Measurements from ENCODE around the gene CAPN10.

CAPN10 gene

DNA sequence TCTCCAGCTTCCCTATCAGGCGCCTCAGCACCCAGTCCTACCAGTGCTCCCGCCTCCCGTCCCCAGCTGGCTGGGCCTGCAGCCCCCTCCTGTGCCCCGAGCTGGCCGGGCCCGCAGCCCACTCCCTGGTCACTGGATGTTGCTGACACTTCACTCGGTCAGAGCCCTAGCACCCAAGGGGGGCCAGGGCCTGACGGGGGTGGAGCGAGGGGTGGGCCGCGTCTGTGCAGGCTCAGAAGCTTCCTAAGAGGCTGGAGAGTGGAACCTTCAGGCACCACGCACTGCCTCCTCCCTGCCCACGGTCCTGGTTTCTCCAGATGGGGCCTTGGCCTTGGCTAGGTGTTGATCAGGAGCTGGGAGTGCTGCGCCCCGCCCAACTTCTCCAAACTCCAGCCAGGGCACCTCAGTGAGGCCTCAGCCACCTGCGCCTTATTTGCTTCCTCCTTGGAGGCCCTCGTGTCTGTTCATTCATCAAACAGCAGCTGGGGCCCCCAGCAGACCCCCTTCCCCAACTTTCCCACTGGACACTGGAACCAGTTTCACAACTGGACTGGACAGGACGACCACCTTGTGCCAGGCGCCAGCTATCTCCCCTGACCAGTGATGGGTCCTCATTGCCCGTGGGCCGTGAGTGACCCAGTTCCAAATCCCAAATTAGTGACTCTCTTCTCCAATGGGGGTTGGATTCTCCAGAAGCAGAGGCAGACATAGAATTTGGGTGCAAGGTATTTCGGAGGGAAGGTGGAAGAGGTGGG is 16.7 kb downstream of the CAPN10 start:
- no peak overlapping the region for H2AFZ ChIP-seq (ENCODE audit: low read depth, low read length, severe bottlenecking)
- TF ChIP-seq EZH2phosphoT487 (conservative IDR thresholded peaks at IDR 0.05; ENCODE audit: low read length) = no peak
- H3K27ac ChIP-seq (ENCODE audit: low read depth, low read length) = no peak overlapping the region
- no peaks in the 10 kb centered on the region for H3K79me2 ChIP-seq (ENCODE audit: insufficient read depth, low read length)
- no peaks in the 10 kb centered on the region for H3K27me3 ChIP-seq (ENCODE audit: low read length)
- no peaks in the 10 kb centered on the region for H3K9me3 ChIP-seq (ENCODE audit: insufficient read depth, low read length)
- no peak overlapping the region for H3K4me3 ChIP-seq (ENCODE audit: insufficient read depth, low read length, poor library complexity, severe bottlenecking)
- no peaks in the 10 kb centered on the region for H3F3A ChIP-seq (ENCODE audit: insufficient read depth)
- H3K4me2 ChIP-seq (ENCODE audit: low read depth, low read length, poor library complexity, severe bottlenecking) = no peak overlapping the region
- no peaks in the 10 kb centered on the region for H4K20me1 ChIP-seq (ENCODE audit: low read depth, low read length)
- H3K9me2 ChIP-seq (replicated peaks; ENCODE audit: insufficient read depth, low read length) = no peaks in the 10 kb centered on the region
- no peaks in the 10 kb centered on the region for H3K36me3 ChIP-seq (ENCODE audit: low read length)
- H3K9ac ChIP-seq (ENCODE audit: low read length) = no peak overlapping the region

DNA sequence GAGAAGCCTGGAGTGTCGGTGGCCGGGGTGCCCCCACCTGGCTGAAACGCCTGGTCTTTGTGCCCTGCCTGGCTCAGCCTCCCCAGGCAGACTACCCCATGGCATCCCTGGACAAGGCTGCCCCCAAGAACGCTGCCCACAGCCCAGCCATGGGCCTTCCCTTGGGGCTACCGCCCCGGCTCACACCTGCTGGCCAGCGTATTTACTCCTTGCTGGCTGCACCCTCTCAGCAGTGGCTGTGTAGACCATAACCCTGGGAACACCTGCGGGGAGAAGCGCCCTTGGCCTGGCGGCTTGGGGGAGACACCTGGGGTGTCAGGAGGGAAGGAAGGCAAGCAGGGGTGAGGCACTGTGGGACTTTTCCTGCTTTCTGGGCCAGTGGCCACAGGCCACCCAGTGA is 17.3 kb downstream of the CAPN10 start:
- no peaks in the 10 kb centered on the region for H3K9me3 ChIP-seq (ENCODE audit: insufficient read depth, low read length)
- H3K79me2 ChIP-seq (ENCODE audit: insufficient read depth, low read length) = no peaks in the 10 kb centered on the region
- H3F3A ChIP-seq (ENCODE audit: insufficient read depth) = no peaks in the 10 kb centered on the region
- no peaks in the 10 kb centered on the region for H3K9me2 ChIP-seq (replicated peaks; ENCODE audit: insufficient read depth, low read length)
- H3K36me3 ChIP-seq (ENCODE audit: low read length) = no peaks in the 10 kb centered on the region
- H3K27me3 ChIP-seq (ENCODE audit: low read length) = no peaks in the 10 kb centered on the region
- H2AFZ ChIP-seq (ENCODE audit: low read depth, low read length, severe bottlenecking) = no peak overlapping the region
- H4K20me1 ChIP-seq (ENCODE audit: low read depth, low read length) = no peaks in the 10 kb centered on the region
- no peak overlapping the region for H3K4me3 ChIP-seq (ENCODE audit: insufficient read depth, low read length, poor library complexity, severe bottlenecking)
- no peak overlapping the region for H3K4me2 ChIP-seq (ENCODE audit: low read depth, low read length, poor library complexity, severe bottlenecking)
- TF ChIP-seq, protein P1, sequence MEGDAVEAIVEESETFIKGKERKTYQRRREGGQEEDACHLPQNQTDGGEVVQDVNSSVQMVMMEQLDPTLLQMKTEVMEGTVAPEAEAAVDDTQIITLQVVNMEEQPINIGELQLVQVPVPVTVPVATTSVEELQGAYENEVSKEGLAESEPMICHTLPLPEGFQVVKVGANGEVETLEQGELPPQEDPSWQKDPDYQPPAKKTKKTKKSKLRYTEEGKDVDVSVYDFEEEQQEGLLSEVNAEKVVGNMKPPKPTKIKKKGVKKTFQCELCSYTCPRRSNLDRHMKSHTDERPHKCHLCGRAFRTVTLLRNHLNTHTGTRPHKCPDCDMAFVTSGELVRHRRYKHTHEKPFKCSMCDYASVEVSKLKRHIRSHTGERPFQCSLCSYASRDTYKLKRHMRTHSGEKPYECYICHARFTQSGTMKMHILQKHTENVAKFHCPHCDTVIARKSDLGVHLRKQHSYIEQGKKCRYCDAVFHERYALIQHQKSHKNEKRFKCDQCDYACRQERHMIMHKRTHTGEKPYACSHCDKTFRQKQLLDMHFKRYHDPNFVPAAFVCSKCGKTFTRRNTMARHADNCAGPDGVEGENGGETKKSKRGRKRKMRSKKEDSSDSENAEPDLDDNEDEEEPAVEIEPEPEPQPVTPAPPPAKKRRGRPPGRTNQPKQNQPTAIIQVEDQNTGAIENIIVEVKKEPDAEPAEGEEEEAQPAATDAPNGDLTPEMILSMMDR (IDR thresholded peaks at IDR 0.05; ENCODE audit: insufficient read depth, low read length, poor library complexity, severe bottlenecking) = no peak
- TF ChIP-seq EZH2phosphoT487 (conservative IDR thresholded peaks at IDR 0.05; ENCODE audit: low read length) = no peak
- H3K27ac ChIP-seq (ENCODE audit: low read depth, low read length) = no peak overlapping the region
- no peak overlapping the region for H3K9ac ChIP-seq (ENCODE audit: low read length)

DNA sequence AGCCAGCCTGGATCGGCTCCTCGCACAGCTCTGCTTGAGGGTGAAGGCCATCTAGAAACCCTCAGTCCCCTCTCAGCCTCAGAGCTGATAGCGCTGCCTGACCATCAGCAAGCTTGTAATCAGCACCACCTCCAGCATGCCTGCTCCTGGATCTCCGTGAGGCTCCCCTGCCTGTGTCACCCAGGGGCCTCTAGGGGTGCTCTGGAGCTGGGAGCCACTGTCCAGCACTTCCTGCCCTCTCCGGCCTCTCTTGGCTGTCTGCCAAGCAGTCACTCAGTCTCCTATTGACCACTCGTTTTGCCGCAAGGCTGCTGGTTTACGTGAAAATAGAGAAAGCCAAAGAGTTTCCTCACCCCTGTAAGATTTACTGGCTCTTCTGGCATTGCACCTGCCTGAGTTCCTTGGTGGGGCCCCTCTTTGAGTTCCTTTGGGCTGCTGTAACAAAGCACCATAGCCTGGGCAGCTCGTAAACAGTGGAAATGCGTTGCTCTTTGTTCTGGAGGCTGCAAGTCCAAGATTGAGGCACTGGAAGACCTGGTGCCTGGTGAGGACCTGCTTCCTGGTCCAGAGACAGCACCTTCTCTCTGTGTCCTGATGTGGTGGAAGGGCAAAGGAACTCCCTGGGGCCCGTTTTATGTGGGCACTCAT is 17.9 kb downstream of the CAPN10 start:
- H2AFZ ChIP-seq (ENCODE audit: low read depth, low read length, severe bottlenecking) = no peak overlapping the region
- H3F3A ChIP-seq (ENCODE audit: insufficient read depth) = no peaks in the 10 kb centered on the region
- no peaks in the 10 kb centered on the region for H3K79me2 ChIP-seq (ENCODE audit: insufficient read depth, low read length)
- H3K4me3 ChIP-seq (ENCODE audit: insufficient read depth, low read length, poor library complexity, severe bottlenecking) = no peak overlapping the region
- no peaks in the 10 kb centered on the region for H3K36me3 ChIP-seq (ENCODE audit: low read length)
- H3K27ac ChIP-seq (ENCODE audit: low read depth, low read length) = no peak overlapping the region
- H3K27me3 ChIP-seq (ENCODE audit: low read length) = no peaks in the 10 kb centered on the region
- no peaks in the 10 kb centered on the region for H3K9me2 ChIP-seq (replicated peaks; ENCODE audit: insufficient read depth, low read length)
- no peaks in the 10 kb centered on the region for H4K20me1 ChIP-seq (ENCODE audit: low read depth, low read length)
- no peak overlapping the region for H3K4me2 ChIP-seq (ENCODE audit: low read depth, low read length, poor library complexity, severe bottlenecking)
- H3K9ac ChIP-seq (ENCODE audit: low read length) = no peak overlapping the region
- no peaks in the 10 kb centered on the region for H3K9me3 ChIP-seq (ENCODE audit: insufficient read depth, low read length)
- no peak for TF ChIP-seq EZH2phosphoT487 (conservative IDR thresholded peaks at IDR 0.05; ENCODE audit: low read length)
- TF ChIP-seq, protein P1 (IDR thresholded peaks at IDR 0.05; ENCODE audit: insufficient read depth, low read length, poor library complexity, severe bottlenecking) = no peak

All from SU-DHL-6 (cell line).